Peyer's patch (tissue), 4 donors: ENCODE measurements around the gene FBN1. TPM values are rescaled to one million over a fixed set of nuclear protein-coding genes. Genes with fewer than 3 reads are reported as not detected.

ENCODE experiments used
- DNase-seq, 3 donors: peaks; one replicate each; pipeline ENCODE4 v3.0.0-alpha.2; 2017 to 2019
- H3K27ac ChIP-seq, 4 donors: fragments of 200-600 bp; sonication (generic); one replicate each; pipeline ENCODE4 v1.5.1; 2016 to 2019
- H3K27me3 ChIP-seq, 2 donors: fragments of 200-600 bp; sonication (generic); one replicate each; pipeline ENCODE4 v1.5.1; 2019
- H3K36me3 ChIP-seq, 3 donors: fragments of 200-600 bp; sonication (generic); one replicate each; pipeline ENCODE4 v1.5.1; 2016 to 2019
- H3K4me1 ChIP-seq, 4 donors: fragments of 200-600 bp; sonication (generic); one replicate each; pipeline ENCODE4 v1.5.1; 2016 to 2019
- H3K4me3 ChIP-seq, 4 donors: fragments of 200-600 bp; sonication (generic); 1 replicate in 3 of 4; 2 replicates in 1 of 4; pipeline ENCODE4 v1.5.1; 2016 to 2019; ENCODE audit warnings: mild to moderate bottlenecking in 1 of 4
- H3K9me3 ChIP-seq, 4 donors: fragments of 200-600 bp; sonication (generic); one replicate each; pipeline ENCODE4 v1.5.1; 2016 to 2019; ENCODE audit warnings: mild to moderate bottlenecking in 1 of 4
- POLR2A ChIP-seq, 2 donors: fragments of 450-650 bp; IDR thresholded peaks; one replicate each; pipeline ENCODE4 v1.5.1; 2017; ENCODE audit warnings: antibody characterized with exemption in 2 of 2, mild to moderate bottlenecking in 2 of 2, moderate library complexity in 2 of 2
- total RNA-seq, 4 donors: library from RNA; depleted of rRNA; stranded (reverse); fragments of >200 nt; gene quantifications; one replicate each; pipeline ENCODE4 v1.1.0, GENCODE V29; 2016
- TF ChIP-seq, protein P1 (sequence below), 6 experiments: fragments of 450-650 bp in 4 of 6; fragments of 200-600 bp in 2 of 6; sonication (generic) in 1 of 6; IDR thresholded peaks; one replicate each; pipeline ENCODE4 v1.5.1; 2017 to 2019; ENCODE audit warnings: antibody characterized with exemption in 6 of 6, mild to moderate bottlenecking in 3 of 6, moderate library complexity in 1 of 6

Gene FBN1
- total RNA-seq, 4 donors from 2014 or later, result 21.4 to 257 (median 60.9) TPM

DNA sequence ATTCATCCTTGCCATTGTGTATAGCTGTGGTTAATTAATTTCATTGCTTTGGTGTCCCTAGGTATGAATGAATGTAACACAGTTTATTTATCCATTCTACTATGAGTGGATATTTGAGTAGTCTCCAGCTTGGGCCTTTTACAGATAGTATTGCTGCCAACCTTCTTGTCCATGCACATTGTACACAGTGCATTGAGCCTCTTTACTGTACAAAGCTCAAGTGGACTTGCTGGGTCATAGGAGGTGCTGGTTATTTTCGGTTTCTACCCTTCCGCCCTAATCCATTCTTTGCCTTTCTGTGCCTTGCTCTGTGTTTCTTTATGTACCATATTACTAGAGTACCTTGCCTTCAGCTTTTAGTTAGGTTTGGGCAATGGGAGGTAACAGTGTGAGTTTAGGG, 253.6 kb downstream of the FBN1 start:
- Histone ChIP-seq H3K36me3 (no peaks in the 10 kb centered on the region), H3K4me1 (peaks cover 0 to 4% (median 0%) of the 10 kb centered on the region in 4 donors), H3K27me3 (no peaks in the 10 kb centered on the region), H3K27ac (peak overlapping the region in 1 of 4 donors; percentile 31), H3K4me3 (no peak overlapping the region), H3K9me3 (no peaks in the 10 kb centered on the region)
- no peak for DNase-seq
- TF ChIP-seq, protein P1, sequence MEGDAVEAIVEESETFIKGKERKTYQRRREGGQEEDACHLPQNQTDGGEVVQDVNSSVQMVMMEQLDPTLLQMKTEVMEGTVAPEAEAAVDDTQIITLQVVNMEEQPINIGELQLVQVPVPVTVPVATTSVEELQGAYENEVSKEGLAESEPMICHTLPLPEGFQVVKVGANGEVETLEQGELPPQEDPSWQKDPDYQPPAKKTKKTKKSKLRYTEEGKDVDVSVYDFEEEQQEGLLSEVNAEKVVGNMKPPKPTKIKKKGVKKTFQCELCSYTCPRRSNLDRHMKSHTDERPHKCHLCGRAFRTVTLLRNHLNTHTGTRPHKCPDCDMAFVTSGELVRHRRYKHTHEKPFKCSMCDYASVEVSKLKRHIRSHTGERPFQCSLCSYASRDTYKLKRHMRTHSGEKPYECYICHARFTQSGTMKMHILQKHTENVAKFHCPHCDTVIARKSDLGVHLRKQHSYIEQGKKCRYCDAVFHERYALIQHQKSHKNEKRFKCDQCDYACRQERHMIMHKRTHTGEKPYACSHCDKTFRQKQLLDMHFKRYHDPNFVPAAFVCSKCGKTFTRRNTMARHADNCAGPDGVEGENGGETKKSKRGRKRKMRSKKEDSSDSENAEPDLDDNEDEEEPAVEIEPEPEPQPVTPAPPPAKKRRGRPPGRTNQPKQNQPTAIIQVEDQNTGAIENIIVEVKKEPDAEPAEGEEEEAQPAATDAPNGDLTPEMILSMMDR (IDR thresholded peaks at IDR 0.05), result no peak
- TF ChIP-seq POLR2A (IDR thresholded peaks at IDR 0.05), result no peak

DNA sequence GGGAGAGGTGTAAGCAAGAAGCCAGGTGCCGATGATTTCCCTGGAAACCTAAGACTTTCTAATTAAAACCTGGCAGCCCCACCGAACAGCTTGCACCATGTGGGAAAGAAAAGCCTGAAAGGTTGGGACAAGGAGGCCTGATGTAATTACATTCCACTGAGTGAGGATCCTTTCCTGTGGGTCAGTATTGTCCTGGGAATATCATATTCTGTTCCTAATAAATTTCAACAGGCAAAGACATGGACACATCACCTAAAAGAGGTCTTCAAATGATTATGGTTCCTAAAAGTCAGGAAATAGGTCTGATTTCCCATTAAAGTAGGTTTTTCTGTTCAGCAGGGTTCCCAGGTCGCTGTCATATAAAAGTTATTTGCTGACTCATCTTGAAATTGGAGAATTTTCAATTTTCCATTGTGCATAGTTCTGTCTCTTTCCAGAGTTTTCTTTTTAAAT, 255.8 kb downstream of the FBN1 start:
- H3K4me3 ChIP-seq, result no peak overlapping the region
- no peaks in the 10 kb centered on the region for H3K36me3 ChIP-seq
- H3K4me1 ChIP-seq, result peaks cover 0 to 4% (median 0%) of the 10 kb centered on the region in 4 donors
- no peak overlapping the region for H3K27ac ChIP-seq
- no peaks in the 10 kb centered on the region for H3K9me3 ChIP-seq
- H3K27me3 ChIP-seq, result no peaks in the 10 kb centered on the region
- DNase-seq, result no peak
- TF ChIP-seq, protein P1 (IDR thresholded peaks at IDR 0.05), result no peak
- no peak for TF ChIP-seq POLR2A (IDR thresholded peaks at IDR 0.05)

DNA sequence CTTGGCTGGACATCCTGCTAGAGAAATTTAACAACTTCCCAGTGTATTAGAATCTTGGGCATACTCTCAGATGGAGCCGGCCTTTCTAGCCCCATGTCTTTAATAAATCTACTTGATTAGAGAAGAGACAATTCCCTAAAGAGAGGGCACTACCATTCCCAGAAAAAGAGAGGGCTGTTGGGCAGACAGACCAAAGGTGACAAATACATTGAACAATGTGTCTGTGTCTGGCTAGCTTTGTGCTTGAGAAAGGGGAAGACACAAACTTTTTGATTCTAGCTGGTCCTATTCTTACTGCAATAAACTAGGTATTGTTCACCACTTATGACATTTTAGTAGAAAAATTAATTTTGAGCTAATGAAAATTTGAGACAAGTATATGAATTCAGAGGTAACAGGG, 256.6 kb downstream of the FBN1 start:
- Histone ChIP-seq H3K4me3 (no peak overlapping the region), H3K27ac (no peak overlapping the region), H3K4me1 (peaks cover 0 to 4% (median 0%) of the 10 kb centered on the region in 4 donors), H3K27me3 (no peaks in the 10 kb centered on the region), H3K9me3 (no peaks in the 10 kb centered on the region), H3K36me3 (no peaks in the 10 kb centered on the region)
- no peak for DNase-seq
- no peak for TF ChIP-seq POLR2A (IDR thresholded peaks at IDR 0.05)
- TF ChIP-seq, protein P1 (IDR thresholded peaks at IDR 0.05), result no peak

DNA sequence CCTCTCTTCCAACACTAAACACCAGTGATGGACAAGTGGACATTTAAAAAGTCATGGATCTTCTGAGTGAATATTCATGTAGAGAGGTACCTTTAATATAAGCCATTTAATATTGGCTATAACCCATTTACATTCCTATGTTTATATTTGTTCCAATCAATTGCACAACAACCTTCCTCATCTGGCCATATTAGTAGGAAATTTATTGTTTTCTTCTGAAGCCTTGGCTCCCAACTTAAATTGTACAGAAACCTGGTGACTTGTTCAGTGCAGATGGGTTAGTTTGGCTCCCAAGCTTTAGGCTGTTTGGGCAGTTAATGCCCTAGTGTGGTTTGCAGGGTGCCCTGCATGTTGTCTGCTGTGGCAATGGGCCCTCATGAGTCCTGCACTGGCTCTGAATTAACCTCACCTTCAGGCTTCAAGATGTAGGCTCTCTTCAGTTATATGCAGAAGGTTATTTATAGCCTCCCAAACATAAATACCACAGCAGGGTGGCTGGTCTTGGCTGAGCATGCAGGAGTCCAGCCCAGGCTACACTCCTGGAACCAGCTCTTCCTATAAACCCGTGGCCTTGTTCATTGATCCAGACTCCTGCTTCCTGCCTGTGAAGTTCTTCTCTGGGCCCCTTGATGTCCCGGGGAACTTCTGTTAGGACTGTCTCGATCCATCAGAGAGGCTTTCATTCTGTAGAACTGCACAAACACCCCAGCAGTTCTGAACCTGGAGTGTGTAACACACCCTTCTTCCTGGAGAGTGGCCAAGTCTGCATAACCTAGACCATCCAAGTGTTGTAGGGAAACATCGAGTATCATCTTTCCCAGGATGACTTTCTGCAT, 257.3 kb downstream of the FBN1 start:
- Histone ChIP-seq H3K9me3 (no peaks in the 10 kb centered on the region), H3K4me1 (peaks cover 0 to 4% (median 0%) of the 10 kb centered on the region in 4 donors), H3K4me3 (no peak overlapping the region), H3K36me3 (no peaks in the 10 kb centered on the region), H3K27ac (no peak overlapping the region), H3K27me3 (no peaks in the 10 kb centered on the region)
- TF ChIP-seq POLR2A (IDR thresholded peaks at IDR 0.05), result no peak
- TF ChIP-seq, protein P1 (IDR thresholded peaks at IDR 0.05), result no peak
- no peak for DNase-seq

DNA sequence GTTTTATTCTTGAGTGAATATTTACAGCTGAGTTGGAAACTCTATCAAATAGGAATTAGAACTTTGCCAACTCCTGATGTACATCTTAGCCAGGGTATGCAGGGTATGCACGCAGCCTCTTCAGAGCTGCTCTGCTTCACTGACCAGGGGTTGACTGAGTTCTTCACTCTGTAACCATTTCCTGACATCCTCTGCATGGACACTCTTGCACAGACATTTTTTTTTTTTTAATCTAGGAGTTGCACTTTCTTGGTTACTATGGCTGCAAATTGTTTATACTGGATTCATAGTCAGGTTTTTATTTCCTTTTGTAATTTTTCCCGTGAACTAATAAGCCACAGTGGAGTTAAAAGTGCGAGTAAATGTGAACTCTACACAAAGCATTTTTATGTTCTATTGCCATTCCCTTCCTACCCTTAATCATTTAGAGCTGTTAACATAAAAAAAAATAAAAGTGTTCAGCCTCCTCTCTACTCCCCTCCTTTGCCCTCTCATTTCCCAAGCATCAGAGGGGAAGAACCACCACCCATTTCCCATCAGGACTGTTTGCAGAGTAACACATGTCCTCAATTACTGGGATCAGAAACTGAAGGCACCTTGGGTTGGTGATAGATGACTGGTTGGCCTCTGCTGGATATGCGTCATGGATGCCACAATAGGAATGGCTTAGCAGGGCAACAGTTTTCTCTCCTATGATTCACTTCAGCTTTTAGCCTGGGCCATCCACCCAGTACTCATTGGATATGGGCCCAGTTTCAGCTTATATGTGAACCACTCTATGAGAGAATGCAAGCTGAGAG, 260.3 kb downstream of the FBN1 start:
- TF ChIP-seq POLR2A (IDR thresholded peaks at IDR 0.05), result no peak
- TF ChIP-seq, protein P1 (IDR thresholded peaks at IDR 0.05), result no peak
- no peak for DNase-seq
- H3K4me1 ChIP-seq, result peaks cover 0 to 4% (median 0%) of the 10 kb centered on the region in 4 donors

More for the DNA sequence above, 260.3 kb downstream of the FBN1 start:
- Histone ChIP-seq H3K27me3 (no peaks in the 10 kb centered on the region), H3K9me3 (no peaks in the 10 kb centered on the region), H3K4me3 (no peak overlapping the region), H3K36me3 (no peaks in the 10 kb centered on the region), H3K27ac (no peak overlapping the region)
